ENCODE measurements around the gene NFATC2IP.
"Not testable (repeated sequence)": the region's sequence is repeated elsewhere in the genome, so short reads cannot be mapped to it uniquely, and the experiment has no call there.

NFATC2IP gene

GRCh38 chr16:28925386-28926228 lies 25.1 kb upstream of the NFATC2IP start:
- peak; percentile 51 to 54 for DNase-seq (ENCODE audit: extremely low read depth in 1 of 2, low read depth in 1 of 2)

DNA sequence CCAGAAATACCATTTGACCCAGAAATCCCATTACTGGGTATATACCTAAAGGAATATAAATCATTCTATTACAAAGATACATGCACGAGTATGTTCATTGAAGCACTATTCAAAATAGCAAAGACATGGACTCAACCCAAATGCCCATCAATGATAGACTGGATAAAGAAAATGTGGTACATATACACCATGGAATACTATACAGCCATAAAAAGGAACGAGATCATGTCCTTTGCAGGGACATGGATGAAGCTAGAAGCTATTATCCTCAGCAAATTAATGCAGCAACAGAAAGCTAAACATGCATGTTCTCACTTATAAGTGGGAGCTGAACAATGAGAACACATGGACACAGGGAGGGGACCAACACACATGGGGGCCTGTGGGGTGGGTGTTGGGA lies 24.5 kb upstream of the NFATC2IP start:
- DNase-seq (ENCODE audit: extremely low read depth in 1 of 2, low read depth in 1 of 2) = not testable (repeated sequence)

GRCh38 chr16:28927815-28928214 lies 22.9 kb upstream of the NFATC2IP start:
- DNase-seq (ENCODE audit: extremely low read depth in 1 of 2, low read depth in 1 of 2) = no peak

- DNase-seq (ENCODE audit: extremely low read depth in 1 of 2, low read depth in 1 of 2) = no peak
Measured at GRCh38 chr16:28930203-28930602, 20.5 kb upstream of the NFATC2IP start.

GRCh38 chr16:28930652-28931051 lies 20.1 kb upstream of the NFATC2IP start:
- DNase-seq (ENCODE audit: extremely low read depth in 1 of 2, low read depth in 1 of 2) = no peak

GRCh38 chr16:28931801-28932225 lies 18.9 kb upstream of the NFATC2IP start, which contains the start of gene CD19:
CD19 (plus strand) TSS chr16:28931971; CDS start chr16:28932001, 30 bp downstream.
- DNase-seq (ENCODE audit: extremely low read depth in 1 of 2, low read depth in 1 of 2) = no peak

GRCh38 chr16:28932339-28933141 lies 18.2 kb upstream of the NFATC2IP start:
- no peak for DNase-seq (ENCODE audit: extremely low read depth in 1 of 2, low read depth in 1 of 2)

- no peak for DNase-seq (ENCODE audit: extremely low read depth in 1 of 2, low read depth in 1 of 2)
Measured at GRCh38 chr16:28933171-28933570, 17.6 kb upstream of the NFATC2IP start.

DNA sequence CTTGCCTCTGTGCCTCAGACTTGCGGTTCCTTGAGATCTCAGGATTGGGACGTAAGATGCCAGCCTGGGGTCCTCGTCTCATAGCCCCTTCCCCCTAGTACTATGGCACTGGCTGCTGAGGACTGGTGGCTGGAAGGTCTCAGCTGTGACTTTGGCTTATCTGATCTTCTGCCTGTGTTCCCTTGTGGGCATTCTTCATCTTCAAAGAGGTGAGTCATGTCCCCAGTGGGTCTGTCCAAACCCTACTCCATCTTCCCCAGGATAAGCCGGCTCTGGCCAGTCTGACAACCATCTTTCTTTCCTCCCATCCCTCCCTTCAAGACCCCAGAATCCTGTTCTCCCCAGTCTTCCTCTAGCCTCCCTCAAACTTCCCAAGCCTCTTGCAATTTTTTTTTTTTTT lies 15.4 kb upstream of the NFATC2IP start:
- DNase-seq (ENCODE audit: extremely low read depth in 1 of 2, low read depth in 1 of 2) = no peak

DNA sequence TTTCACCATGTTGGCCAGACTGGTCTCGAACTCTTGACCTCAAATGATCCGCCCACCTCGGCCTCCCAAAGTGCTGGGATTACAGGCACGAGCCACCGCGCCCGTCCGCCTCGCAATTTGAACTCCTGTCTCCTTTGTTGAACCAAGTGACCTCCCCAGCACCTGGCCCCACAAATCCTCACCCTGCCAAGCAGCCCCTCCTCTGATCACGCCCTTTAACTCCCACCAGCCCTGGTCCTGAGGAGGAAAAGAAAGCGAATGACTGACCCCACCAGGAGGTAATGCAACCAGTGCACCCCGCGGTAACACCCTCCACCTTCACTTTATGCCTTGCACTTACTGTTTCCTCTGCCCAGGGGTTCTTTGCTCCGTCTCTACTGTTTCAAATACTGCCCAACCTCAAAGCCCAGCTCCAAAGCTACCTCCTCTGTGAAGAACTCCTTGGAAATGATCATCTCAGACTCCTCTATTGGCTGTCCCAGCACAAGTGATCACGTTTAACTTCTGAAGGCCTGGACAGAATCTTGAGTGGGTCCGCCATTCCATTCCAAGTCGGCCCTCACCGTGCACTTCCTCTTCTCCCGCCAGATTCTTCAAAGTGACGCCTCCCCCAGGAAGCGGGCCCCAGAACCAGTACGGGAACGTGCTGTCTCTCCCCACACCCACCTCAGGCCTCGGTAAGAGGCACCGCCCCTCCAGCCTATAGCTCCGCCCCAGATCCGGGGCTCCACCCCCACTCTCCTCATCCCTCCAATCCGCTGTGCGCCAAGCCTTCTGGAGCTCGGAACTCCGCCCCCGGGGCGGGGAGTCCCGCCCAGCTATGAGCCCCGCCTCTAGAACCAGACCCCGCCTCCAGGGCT lies 14.6 kb upstream of the NFATC2IP start:
- peak; percentile 45 to 63 for DNase-seq (ENCODE audit: extremely low read depth in 1 of 2, low read depth in 1 of 2)

DNA sequence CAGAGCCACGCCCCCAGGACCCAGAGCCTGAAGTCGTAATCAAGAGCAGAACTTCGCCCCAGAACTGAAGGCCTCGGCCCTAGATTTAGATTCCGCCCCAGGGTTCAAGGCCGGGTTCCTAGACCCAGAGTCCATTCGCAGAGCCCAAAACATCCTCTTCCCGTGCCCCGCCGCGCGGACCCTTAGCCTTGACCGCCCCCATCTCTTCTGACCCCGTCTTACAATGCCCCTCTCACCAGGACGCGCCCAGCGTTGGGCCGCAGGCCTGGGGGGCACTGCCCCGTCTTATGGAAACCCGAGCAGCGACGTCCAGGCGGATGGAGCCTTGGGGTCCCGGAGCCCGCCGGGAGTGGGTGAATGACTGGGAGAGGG lies 14.0 kb upstream of the NFATC2IP start:
- DNase-seq (ENCODE audit: extremely low read depth in 1 of 2, low read depth in 1 of 2) = no peak

- DNase-seq (ENCODE audit: extremely low read depth in 1 of 2, low read depth in 1 of 2) = no peak
Measured at GRCh38 chr16:28937222-28937876, 13.4 kb upstream of the NFATC2IP start.

DNA sequence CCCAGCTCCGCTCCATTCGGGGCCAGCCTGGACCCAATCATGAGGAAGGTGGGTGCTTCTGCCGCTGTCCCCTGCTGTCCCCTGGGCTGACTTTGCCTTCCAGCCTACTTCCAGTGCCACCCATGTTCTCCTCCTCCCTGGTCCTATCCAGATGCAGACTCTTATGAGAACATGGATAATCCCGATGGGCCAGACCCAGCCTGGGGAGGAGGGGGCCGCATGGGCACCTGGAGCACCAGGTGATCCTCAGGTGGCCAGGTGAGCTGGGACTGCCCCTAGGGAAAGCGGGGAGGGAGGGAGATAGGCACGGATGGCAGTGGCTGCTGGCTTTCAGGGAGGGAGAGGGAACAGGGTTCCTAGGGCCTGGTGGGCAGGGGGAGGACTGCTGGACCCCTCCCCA lies 12.0 kb upstream of the NFATC2IP start:
- DNase-seq (ENCODE audit: extremely low read depth in 1 of 2, low read depth in 1 of 2) = no peak

- not testable (repeated sequence) for DNase-seq (ENCODE audit: extremely low read depth in 1 of 2, low read depth in 1 of 2)
Measured at GRCh38 chr16:28939825-28940224, 10.9 kb upstream of the NFATC2IP start.

- no peak for DNase-seq (ENCODE audit: extremely low read depth in 1 of 2, low read depth in 1 of 2)
Measured at GRCh38 chr16:28943281-28943680, 7.5 kb upstream of the NFATC2IP start.

- DNase-seq (ENCODE audit: extremely low read depth in 1 of 2, low read depth in 1 of 2) = no peak
Measured at GRCh38 chr16:28946681-28947080, 4.1 kb upstream of the NFATC2IP start.

DNA sequence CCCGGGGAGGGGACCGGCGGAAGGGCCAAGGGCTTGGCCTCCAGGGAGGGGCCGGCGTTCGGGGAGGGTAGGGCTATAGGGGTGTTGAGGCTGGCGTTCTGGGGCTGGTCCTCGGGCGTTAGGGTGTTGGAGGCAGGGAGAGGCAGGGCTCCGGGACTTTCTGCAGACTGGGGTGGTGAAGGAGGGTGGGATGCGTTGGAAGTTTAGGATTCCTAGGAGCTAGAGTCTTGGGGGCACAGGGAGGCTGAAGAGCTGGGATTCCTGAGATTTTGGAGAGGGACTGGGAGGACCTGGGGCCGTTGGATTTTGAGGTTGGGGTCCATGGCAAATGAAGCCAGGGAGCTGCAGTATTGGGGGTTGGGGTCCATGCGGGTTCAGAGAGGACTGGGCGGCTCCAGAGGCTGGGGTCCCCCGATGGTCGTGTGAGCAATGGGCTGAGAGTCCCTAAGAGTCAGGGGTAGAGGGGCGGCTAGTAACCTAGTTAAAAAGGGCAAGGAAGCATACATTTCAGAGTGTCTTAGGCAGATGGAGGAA lies 740 bp downstream of the NFATC2IP start:
- DNase-seq (ENCODE audit: extremely low read depth in 1 of 2, low read depth in 1 of 2) = no peak

GRCh38 chr16:28958216-28958615 lies 7.5 kb downstream of the NFATC2IP start:
- DNase-seq (ENCODE audit: extremely low read depth in 1 of 2, low read depth in 1 of 2) = no peak

DNA sequence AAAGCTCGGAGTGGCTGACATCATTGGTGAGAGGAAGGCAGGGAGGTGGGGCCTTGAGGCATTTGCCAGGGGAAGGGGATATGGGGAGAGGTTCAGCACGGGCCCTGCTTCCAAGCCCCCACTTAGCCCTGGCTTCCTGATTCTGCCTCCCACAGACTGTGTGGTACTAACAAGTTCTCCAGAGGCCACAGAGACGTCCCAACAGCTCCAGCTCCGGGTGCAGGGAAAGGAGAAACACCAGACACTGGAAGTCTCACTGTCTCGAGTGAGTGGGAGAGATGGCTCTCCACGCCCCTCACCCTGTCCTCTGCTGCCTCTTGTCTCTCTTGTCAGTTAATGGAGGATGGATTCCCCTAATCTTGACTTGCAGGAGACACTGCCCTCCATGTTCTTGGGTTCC lies 8.1 kb downstream of the NFATC2IP start:
- no peak for DNase-seq (ENCODE audit: extremely low read depth in 1 of 2, low read depth in 1 of 2)

GRCh38 chr16:28964072-28964471 lies 13.3 kb downstream of the NFATC2IP start:
- DNase-seq (ENCODE audit: extremely low read depth in 1 of 2, low read depth in 1 of 2) = no peak
